ENCODE data around the gene ARHGAP6.

- TF ChIP-seq, protein P1, sequence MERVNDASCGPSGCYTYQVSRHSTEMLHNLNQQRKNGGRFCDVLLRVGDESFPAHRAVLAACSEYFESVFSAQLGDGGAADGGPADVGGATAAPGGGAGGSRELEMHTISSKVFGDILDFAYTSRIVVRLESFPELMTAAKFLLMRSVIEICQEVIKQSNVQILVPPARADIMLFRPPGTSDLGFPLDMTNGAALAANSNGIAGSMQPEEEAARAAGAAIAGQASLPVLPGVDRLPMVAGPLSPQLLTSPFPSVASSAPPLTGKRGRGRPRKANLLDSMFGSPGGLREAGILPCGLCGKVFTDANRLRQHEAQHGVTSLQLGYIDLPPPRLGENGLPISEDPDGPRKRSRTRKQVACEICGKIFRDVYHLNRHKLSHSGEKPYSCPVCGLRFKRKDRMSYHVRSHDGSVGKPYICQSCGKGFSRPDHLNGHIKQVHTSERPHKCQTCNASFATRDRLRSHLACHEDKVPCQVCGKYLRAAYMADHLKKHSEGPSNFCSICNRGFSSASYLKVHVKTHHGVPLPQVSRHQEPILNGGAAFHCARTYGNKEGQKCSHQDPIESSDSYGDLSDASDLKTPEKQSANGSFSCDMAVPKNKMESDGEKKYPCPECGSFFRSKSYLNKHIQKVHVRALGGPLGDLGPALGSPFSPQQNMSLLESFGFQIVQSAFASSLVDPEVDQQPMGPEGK (CRISPR knock-in tag; IDR thresholded peaks at IDR 0.05; ENCODE audit: borderline replicate concordance), result no peak
- TF ChIP-seq ESRRG (CRISPR knock-in tag; IDR thresholded peaks at IDR 0.05), result no peak
- no peak for TF ChIP-seq PPARA (CRISPR knock-in tag; IDR thresholded peaks at IDR 0.05; ENCODE audit: borderline replicate concordance)
- no peak for TF ChIP-seq TOX (CRISPR knock-in tag; IDR thresholded peaks at IDR 0.05; ENCODE audit: borderline replicate concordance)
- TF ChIP-seq OSR1 (CRISPR knock-in tag; IDR thresholded peaks at IDR 0.05), result no peak
- TF ChIP-seq ZFP3 (CRISPR knock-in tag; IDR thresholded peaks at IDR 0.05), result no peak
- TF ChIP-seq ZNF565 (CRISPR knock-in tag; conservative IDR thresholded peaks at IDR 0.05; ENCODE audit: low read depth), result no peak
- no peak for TF ChIP-seq ARNTL (CRISPR knock-in tag; IDR thresholded peaks at IDR 0.05; ENCODE audit: borderline replicate concordance, low read depth)
- no peak for TF ChIP-seq CSDC2 (CRISPR knock-in tag; IDR thresholded peaks at IDR 0.05)
- TF ChIP-seq GLIS3 (CRISPR knock-in tag; IDR thresholded peaks at IDR 0.05), result no peak
Measured at GRCh38 chrX:11566789-11567188, 98.9 kb downstream of the ARHGAP6 start.
